Renal cortical epithelial cell (primary cell): ENCODE data around the gene NAPSA. TPM values are rescaled to one million over a fixed set of nuclear protein-coding genes. Genes with fewer than 3 reads are reported as not detected.

Experiments used
- DNase-seq: peaks from one replicate; pipeline ENCODE4 v3.0.0-alpha.2; 2011; ENCODE audit warnings: low read depth
- total RNA-seq: library from RNA; depleted of rRNA; stranded (reverse); fragments of >200 nt; gene quantifications from 2 replicates; pipeline ENCODE4 v1.2.3, GENCODE V29; 2014

The NAPSA gene
- total RNA-seq, 1 donor from 2014 or later, result 15.2 TPM

DNA sequence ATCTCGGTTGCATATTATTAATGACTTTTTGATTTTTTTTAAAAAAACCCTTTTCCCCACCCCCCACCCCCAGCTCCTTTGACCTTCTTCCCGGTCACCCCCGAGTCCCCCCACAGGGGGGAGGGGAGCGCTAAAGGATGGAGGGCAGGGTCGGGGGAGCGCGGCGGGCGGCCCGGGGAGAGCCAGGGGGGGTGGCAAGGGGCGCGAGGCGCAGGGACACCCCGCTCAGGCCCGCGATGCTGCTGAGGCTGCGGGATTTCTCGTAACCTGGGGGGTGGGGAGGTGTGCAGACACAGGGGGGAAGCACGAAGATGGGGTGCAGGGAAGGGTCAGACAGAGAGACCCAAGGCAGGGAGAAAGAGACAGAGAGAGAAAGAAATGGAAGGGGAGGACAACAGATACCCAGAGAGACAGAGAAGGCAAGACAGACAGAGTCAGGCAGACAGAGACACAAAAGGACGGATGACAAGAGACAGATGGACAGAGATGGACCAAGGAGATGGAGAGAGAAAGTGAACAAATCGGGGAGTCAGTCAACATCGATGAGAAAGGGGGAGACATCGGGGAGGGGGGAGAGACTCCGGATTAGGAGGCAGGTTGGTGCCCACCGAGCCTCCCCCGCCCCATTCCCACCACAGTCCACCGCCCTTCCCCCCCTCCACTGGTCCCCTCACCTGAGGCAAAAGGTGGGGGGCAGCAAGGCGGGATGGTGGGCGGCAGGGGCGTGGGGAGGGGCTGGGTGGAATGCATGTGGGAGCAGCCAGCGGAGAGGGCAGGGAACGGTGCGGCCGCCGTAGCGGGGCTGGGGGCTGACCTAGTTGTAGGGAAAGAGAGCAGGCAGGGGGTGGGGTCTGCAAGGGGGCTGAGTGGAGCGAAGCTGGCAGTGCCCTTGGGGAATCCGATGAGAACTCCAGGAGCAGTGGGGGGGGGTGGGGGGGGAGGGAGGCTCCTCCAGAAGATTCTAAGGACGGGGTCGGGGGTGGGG, 50.4 kb downstream of the NAPSA start:
- no peak for DNase-seq

DNA sequence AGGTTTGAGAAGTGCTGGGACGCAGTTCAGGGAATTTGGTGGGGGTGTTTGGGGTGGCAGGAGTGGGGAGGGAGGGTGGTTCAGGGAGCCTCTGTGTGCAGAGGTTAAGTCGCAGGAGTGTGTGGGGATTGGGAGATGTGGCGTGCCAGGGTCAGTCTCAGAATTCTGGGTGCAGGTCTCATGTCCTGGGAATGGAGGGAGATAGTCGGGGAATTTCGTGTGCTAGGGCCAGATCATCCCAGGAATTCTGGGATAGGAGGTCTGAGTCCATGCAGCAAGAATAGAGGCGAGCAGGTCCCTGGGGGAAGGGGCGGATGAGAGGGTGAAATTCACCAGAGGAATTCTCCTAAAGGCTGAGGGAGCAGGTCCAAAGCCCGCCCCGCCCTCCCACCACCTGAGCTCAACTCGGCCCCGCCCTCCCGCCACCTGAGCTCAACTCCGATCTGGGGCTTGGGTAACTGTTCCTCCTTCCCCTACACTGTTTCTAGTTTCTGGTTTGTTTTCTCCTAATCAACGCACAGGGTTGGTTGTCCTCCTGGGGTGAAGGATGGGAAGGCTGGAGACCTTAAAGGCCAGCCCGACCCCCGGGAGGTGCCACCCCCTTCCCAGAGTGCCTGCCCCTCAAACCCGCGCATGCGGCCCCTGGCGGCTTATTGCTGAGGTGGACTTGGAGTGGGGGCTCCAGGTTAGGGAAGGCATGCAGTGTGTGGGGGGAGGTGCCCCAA, 51.5 kb downstream of the NAPSA start:
- no peak for DNase-seq

DNA sequence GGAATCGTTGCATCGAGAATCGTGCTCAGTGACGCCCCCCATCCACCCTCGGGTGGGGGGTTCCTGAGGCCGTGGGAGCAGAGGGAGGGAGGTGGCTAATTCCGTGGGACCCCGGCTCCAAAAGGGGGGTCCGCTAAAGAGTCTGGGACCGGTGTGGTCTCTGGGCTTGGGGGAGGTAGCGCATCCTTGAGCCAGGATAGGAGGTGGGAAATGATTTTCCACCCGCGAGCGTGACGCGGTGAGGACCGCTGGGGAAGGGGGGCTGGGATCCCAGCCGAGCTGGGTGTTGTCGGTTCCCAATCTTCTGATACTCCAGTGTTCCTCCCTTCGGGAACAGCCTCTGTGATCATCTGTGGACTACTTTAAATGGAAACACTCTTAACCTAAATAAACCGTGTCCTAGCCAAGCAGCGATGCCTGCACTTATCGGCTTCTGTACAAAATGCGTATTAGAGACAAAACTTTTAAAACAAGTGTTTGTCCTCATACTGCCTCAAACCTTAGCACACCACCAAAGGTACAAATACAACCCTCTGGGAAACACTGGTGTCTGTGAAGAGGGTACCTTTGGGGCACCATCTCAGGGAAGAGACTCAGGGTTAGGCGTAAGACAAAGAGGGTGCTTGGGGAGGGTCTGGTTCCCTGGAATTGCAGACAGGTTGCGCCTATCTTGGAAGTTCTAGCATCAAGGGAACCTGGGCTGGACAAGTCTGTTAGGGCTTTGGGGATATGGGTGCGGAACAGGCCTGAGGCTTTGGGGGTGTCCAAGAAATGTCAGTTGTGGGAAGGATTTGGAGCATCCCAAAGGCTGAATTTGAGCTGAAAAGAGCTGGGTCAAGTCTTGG, 52.2 kb downstream of the NAPSA start:
- no peak for DNase-seq

DNA sequence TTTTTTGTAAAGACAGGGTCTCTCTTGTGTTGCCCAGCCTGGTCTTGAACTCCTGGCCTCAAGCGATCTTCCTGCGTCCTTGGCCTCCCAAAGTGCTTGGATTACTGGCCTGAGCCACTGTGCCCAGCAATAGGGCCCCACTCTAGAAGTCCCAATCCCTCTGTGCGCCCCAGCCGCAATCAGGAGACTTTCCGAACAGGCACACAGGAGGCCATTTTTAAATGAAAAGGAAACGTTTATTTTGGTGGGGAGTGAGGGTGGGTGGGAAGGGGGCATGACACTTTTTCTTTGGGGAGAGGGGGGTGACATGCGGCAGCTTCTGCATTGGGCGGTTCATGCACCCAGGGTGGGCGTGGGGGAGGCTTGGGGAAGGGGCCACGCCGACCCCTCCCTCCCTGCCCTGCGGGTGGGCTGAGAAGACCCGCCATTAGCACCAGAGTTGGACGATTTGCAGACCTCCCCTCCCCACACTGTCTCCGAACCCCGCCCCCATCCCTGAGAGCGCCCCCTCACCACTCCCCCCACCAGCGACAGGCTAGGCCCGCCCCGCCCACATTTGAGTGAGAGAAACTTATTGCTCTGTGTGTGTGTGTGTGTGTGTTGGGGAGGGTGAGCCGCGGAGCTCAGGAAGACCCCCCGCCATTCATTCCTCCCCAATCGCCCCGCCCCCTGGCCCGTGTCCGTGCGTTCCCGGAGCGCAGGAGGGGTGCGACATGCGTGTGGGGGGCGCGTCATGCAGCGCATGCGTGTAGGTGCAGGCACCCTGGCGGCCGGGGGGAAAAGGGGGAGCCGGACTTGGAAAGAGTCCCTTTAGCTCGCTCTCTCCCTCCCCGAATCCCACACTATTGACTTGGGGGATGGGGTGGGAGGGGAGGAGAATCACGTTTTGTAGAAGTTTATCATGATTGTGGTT, 53.5 kb downstream of the NAPSA start:
- no peak for DNase-seq

DNA sequence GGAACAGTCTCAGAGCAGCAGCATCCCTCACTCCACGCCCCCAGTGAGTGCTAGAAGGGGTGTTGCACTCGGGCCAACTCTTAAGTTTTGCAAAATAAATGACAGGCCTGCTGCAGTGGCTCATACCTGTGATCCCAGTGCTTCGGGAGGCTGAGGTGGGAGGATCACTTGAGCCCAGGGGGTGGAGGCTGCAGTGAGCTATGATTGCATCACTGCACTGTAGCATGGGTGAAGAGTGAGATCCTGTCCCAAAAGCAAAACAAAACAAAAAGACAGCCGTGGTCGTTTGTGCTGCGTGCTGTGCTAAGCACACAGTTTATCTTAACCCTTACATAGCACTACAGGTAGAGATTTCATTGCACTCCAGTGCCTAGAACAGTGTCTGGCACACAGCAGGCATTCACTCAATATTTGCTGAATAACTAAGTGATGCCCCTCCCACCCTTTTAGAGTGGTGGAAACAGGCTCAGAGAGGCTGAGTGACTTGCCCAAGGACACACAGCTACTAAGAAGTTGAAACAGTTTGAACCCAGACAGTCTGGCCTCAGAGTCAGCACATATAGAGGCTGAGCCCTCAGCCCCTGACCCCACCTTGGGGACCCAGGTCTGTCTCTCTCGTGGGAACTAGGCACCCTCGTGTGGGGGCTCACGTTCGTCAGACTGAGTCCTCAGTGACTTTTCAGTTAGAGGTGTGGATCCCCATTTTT, 54.5 kb downstream of the NAPSA start:
- no peak for DNase-seq

DNA sequence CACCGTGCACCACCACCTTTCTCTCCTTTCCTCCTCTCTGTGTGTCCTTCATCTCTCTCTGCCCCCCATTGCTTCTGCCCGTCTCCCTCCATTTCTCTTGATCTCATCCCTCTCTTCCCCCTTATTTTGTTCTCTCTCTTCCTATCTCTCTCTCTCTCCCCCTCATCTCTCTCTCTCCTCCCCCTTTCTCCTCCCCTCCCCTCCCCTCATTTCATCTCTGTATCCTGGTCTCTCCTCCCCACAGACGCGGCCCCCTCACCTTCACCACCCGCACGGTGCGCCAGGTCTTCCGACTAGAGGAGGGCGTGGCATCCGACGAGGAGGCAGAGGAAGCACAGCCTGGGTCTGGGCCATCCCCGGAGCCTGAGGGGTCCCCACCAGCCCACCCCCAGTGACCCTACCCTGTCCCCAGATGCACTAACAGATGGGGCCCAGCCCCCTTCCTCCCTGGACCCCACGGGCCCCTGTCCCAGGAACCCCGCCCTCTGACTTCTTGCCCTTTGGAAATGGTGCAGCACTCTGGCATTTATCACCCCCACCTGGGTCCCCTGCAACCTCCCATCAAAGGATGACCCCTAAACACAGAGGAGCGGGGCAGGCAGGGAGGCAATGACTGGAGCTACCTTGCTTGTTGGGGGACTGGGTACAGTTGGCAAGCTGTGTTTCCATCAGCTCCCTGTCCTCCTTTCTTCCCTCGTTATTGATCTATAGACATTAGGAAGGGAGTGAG, 55.9 kb downstream of the NAPSA start:
- no peak for DNase-seq

DNA sequence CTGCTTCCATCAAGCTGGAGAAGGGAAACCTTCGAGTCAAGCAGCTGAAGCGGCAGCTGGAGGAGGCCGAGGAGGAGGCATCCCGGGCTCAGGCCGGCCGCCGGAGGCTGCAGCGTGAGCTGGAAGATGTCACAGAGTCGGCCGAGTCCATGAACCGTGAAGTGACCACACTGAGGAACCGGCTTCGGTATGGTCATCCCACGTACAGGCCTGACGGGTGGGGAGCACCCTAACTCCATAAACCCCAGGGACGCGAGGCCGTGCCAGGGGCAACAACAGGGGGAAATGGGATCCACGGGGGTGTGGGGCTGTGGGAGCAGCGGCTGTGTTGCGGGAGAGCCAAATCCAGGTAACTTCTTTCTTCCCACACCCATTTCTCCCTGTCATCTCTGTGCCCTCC, 56.4 kb downstream of the NAPSA start:
- no peak for DNase-seq

Other genes with a start within 250 kb of the NAPSA start
- not detected in 2 replicates for gene IZUMO2, start 202.4 kb downstream of the NAPSA start, total RNA-seq
- gene MYH14, start 162.0 kb downstream of the NAPSA start, total RNA-seq, result 0.85 and 36.5 TPM in 2 replicates
- 0.17 and 6.5 TPM in 2 replicates for gene KCNC3, start 36.3 kb downstream of the NAPSA start, total RNA-seq
- gene NR1H2, start 10.8 kb upstream of the NAPSA start, total RNA-seq, result 67.0 and 72.5 TPM in 2 replicates
- gene POLD1, start 18.7 kb upstream of the NAPSA start, total RNA-seq, result 23.9 and 34.7 TPM in 2 replicates
- gene SPIB, start 53.3 kb upstream of the NAPSA start, total RNA-seq, result not detected in 2 replicates
- 0.35 TPM in 1 of 2 replicates, not detected in the other for gene MYBPC2, start 67.3 kb upstream of the NAPSA start, total RNA-seq
- gene EMC10, start 110.9 kb upstream of the NAPSA start, total RNA-seq, result 58.3 and 78.7 TPM in 2 replicates
- gene GARIN5A, start 111.2 kb upstream of the NAPSA start, total RNA-seq, result 0.52 and 0.89 TPM in 2 replicates
- 13.5 and 19.8 TPM in 2 replicates for gene JOSD2, start 145.6 kb upstream of the NAPSA start, total RNA-seq
- not detected in 2 replicates for gene ASPDH, start 148.3 kb upstream of the NAPSA start, total RNA-seq
- gene LRRC4B, start 202.8 kb upstream of the NAPSA start, total RNA-seq, result 0.30 TPM in 1 of 2 replicates, not detected in the other